H4 (cell line): ENCODE measurements around the gene CD74. TPM values are rescaled to one million over a fixed set of nuclear protein-coding genes. Genes with fewer than 3 reads are reported as not detected.
A peak's percentile ranks its signal among the peaks of the same experiment; 100 is the strongest.
"Not testable (repeated sequence)": the region's sequence is repeated elsewhere in the genome, so short reads cannot be mapped to it uniquely, and the experiment has no call there.

ENCODE experiments used
- DNase-seq: peaks from one replicate; pipeline ENCODE4 v3.0.0-alpha.2; 2015; ENCODE audit warnings: low spot score
- total RNA-seq: library from RNA; depleted of rRNA; stranded (reverse); fragments of >200 nt; shearing (Covaris generic); gene quantifications from 2 replicates; pipeline ENCODE4 v1.2.3, GENCODE V29; 2014; rRNA removed

CD74 gene
- 1.6 and 11.7 TPM in 2 replicates for total RNA-seq

DNA sequence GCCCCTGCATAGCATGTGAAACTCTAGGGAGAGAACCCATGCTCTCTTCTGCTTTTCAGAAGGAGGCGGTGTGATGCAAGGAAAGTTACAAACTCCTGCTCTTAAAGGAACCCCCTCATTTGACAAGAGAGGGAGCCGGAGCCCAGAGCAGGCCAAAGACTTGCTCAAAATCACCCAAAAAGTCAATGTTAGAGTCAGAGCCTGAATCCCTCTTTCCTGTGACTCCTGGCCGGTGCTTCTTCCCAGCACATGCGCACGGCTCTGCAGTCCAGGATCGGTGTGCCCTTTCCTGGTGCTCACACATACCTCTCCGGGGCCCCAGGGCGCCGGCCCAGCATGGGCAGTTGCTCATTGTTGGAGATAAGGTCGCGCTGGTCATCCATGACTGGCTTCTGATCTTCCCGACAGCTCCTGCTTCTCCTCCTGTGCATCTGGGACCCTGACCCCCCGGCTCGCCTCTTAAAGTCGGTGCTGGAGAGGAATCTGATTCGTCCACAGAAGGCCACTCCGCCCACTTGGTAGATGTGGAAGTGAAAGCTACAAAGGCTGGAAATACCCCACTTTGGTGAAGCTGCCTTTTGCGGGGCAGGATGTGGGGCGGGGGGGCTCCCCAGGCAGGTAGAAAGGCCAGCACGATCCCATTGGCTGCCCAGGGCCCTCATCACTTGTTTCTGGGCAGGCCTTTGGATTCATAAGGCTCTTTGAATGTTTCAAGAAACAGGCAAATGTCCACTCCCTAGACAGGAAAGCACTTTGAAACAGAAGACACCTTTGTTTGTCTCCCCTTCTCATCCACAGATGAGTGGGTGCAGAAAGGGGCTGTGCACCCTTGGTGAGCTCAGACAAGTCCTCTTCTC, at the start of gene CD74:
CD74 (minus strand) TSS at position 592 of the 857 bp plus-strand sequence; CDS start at position 431, 161 bp downstream.
- DNase-seq, result no peak

DNA sequence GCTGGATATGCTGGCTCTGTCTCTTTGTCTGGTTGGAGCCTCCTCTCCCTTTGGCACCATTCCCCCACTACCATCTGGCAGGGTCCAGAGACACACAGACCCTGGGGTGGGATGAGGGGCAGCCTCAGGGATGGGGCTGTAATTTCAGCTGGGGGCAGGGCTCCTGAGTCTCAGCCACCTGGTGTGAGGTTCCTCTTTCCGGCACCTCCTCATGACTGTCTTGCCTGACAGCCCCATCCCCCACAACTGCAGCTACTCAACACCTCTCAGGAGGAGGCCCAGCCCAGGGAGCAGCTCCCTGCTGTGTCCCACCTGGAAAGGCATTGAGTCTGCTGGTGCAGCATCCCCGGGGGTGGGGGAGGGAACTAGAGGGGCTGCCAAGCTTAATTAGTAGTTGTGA, 48.5 kb upstream of the CD74 start:
- DNase-seq, result no peak

DNA sequence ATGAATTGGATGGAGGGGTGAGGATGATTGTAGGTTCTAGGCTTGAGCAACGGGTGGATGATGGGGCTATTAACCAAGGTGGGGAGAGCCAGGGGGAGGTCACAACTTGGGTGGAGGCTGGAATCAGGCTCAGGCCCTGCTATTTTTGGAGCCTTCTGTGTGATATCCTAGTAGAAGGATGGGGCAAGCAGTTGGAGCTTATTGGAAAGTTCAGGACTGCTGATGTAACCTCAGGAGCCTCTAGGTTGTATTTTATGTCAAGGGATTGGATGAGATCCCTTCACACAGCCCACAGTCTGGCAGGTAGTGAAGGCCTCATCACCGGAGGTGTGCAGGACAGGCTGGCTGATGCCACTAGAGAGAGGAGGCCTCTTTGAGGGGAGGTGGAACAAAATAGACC, 48.1 kb upstream of the CD74 start:
- DNase-seq, result no peak

DNA sequence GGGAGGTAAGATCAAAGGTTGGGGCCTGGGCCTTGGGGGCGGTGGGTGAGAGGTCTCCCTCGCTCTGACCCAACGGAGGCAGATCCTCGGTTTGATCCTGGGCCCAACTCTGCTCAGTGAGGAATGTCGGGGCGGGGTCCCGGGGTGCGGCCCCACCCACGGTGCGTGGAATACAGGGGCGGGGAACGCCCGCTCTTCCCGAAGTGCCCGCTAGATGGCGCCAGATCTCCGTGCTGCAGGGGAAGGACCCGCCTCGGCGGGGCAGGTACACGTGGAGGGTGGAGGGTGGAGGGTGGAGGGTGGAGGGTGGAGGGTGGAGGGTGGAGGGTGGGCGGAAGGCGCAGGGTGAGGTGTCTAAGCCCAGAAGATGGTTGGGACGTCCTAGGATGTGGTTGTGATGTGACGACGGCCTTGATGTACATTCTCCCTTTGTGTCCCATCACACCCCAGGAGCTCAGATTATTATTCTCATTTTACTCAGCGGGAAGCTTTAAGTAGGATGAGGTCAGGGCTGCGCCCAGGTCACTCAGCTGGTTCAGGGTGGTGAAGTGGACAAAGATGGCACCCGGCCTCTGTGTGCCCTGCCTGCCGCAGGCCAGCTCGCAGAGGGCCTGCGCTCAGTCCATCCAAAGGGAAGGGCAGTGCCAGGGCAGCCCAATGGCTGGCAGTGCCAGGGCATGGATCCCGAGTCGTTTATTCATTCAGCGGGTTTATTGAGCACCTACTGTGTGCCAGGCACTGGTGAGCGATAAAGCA, 46.3 kb upstream of the CD74 start:
- peak; percentile 28 for DNase-seq

DNA sequence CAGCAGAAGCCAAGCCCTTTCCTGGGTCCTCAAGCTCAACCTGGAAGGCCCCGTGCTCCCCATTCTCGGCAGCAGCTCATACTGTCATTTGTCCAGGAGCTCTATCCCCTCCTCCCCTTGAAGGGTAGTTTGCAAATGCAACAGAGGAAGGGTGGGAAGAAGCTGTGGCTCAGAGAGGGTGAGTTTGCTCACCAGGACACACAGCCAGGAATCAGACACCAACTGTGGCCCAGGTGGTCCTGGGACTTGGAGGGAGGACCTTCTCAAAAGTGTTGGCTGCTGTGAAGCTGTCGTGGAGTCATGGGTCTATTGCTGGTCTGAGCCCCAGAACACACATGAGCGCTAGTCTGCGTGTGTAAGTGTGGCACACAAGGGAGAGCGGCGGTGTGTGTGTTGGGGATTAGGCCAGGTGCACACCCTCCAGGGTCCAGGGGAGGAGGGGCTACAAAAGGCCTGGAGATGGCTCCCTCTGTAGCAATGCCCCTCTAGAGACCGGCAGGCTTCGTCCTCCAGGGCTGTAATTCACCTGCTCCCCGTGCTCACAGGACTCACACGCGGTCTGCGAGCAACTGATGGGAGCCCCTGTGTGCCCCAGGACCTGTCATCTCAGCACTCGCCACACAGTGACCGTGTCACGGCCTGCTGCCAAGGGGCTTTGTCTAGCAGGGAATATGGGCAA, 45.0 kb upstream of the CD74 start:
- DNase-seq, result no peak

DNA sequence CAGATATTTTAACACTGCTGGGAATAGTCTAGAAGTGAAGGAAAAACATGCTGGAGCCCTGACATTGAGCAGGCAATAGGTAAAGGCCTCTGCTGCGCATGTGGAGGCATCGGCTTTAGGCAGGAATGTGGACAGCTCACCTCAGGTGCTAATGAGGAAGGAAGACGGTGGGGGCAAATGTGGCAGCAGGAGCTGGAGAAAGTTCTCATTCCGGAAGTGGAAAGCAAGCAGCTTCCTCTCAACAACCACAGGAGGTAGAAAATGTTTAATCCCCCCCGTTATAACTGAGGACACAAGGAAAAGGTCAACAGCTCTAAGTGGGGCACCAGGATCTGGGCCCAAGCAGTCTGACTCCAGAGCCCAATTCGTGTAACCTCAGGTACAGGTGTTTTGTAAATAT, 44.4 kb upstream of the CD74 start:
- no peak for DNase-seq

DNA sequence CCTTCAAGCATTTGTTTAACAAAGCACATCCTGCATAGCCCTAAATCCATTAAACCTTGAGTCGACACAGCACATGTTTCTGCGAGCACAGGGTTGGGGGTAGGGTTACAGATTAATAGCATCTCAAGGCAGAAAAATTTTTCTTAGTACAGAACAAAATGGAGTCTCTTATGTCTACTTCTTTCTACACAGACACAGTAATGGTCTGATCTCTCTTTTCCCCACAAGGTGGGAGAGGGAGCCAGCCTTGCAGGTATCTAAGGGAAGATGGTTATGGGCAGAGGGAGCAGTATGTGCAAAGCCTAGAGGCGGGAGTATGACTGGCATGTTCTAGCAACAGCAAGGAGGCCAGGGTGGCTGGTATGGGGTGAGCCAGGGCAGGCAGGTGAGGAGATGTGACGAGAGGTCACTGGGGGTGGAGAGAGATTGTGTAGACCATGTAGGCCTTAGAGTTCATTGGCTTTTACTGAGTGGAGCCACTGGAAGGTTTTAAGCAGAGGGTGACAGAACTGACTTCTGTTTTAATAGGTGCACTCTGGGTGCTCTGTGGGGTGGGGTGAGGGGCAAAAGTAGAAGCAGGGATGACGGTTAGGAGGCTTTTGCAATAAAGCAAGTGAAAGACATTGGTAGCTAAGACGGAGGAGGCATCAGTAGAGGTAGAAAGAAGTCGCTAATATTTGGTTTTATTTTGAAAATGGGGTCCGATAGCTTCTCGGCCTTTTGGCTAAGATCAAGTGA, 42.0 kb upstream of the CD74 start:
- no peak for DNase-seq

DNA sequence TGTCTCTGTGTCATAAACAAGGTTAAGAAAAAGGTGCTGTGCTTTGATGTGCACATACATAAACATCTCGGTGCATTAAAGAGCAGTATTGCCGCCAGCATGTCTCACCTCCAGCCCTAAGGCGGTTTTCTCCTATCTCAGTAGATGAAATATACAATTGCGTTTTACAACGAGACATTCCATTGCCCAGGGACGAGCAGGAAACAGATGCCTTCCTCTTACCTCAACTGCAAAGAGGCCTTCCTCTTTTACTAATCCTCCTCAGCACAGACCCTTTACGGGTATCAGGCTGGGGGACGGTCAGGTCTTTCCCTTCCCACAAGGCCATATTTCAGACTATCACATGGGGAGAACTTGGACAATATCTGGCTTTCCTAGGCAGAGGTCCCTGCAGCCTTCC, 41.3 kb upstream of the CD74 start:
- not testable (repeated sequence) for DNase-seq

DNA sequence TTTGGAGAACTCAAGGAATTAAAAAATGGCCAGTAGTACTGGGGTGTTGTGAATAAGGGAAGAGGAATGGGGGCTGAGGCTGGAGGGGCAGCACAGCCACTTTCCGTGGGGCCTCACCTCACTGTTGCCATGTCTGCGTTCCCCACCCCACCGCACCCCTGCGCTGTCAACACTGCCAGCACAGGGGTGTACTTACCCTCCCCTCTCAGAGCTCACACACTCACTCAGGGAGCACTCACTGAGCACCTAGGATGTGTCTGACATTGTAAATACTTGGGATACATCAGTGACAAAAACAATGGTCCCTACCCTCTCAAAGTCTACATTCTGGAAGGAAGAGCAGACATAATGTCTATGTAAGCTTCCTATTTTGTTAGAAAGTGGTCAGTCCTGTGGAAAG, 40.2 kb upstream of the CD74 start:
- no peak for DNase-seq

DNA sequence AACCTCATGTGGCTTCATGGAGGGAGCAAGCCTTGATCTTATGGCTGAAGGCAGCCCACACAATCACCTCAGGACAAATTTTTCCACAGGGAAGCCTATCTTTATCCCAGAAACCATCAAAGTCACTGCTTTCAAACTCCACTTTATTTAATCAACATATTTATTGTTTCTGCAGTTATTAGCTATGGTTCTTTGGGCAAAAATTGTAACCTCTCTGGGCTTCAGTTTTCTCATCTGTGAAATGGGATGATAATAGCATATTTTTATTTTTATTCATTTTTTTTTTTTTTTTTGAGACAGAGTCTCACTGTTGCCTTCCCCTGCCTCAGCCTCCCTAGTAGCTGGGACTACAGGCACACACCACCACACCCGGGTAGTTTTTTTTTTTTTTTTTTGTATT, 38.9 kb upstream of the CD74 start:
- DNase-seq, result no peak

DNA sequence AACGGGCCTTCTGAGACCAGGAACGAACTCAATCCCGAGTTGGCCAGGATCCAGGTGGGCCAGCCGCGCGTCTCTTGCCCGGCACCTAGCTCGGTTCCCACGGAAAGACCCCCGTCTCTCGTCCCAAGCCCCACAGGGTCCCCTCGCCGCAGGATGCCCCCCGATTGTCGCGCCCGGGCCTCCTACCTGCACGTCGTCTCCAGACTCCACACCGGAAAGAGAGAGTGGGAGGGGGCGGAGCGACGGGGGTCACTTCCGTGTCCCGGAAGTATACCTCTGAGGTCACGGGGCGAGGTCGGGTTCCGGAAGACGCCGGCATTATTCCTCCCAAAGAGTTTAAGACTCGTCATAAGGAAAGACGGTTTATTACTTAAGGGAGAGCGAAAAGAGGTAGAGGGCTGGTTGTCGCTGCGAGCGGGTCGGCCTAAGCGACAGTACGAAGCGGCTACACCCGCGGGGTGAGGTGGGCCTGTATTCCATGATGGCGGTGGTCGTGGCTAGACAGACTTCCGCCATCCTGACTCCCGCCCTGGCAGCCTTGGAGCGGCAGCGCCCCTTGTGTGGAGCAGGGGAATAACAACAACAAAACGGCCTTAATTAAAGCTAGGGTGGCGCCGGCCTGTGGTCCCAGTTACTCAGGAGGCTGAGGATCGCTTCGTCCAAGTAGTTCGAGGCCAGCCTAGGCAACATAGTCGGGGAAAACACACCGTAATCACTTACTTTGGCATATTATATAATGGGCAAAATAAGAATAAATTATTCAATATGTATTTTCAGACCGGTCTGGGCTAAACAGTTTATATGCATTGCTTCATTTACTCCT, 37.0 kb upstream of the CD74 start, which contains the start of gene RPS14:
RPS14 (minus strand) TSS at position 223 of the 823 bp plus-strand sequence. CDS start 2,006 bp downstream, outside the sequence.
- peak; percentile 90 for DNase-seq

DNA sequence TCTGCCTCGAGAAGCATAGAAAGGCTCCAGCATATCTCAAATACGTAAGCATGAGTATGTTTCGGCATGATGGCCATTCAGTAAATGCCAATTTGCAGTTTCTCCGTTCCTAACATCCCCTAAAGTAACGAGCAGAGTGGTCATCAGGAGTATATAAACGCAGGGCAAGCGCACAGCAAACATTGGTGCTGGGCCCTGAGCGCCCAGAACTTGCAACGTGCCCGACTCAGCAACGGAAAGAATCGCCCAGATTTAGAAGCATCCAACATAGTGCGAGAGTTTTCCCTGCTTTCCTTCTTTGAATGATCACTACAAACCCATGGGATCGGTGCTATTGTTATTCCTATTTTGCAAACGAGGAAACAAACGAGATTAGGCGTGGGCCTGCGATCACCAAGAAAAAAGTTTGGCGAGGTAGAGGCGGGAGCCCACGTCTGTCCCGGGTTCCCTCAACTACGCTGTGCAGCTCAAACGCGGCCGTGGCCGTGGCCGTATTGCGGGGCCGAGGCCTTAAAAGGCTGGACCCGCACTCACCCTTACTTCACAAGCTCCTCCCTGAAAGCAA, 36.3 kb upstream of the CD74 start:
- DNase-seq, result no peak

DNA sequence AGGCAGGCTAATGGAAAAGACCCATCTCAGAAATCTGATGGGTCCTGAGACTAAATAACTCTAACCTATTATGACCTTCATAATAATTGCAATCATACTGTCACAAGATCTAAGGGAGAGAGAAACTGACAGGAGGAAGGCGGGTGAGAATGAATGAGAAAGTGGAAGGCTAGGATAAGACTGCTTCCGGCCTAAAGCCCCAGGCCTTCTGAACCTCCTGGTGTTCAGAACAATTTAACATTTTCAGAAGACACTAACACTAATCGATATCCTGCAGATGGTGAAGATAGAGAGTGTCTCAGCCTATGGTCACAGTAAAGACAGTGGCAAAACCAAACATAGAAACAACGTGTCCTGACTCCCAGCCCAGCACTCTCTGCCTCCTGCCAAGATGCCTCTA, 35.6 kb upstream of the CD74 start:
- DNase-seq, result no peak

DNA sequence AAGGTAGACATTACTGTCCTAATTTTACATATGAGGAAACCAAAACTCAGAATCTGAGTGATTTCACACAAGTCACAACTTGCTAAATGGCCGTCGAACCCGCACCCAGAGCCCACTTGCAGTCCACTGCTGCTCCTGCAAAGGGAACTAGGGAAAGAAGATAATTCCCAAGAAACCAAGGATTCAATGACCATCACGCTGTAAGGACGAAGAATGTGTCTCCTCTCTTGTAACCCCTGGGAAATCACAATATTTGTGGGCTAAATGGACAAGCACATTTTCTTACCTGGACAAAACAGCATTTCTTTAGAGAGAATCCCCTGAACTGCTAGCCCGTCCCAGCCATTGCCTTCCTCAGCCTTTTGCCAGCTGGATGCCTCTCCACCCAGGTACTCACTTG, 34.5 kb upstream of the CD74 start:
- DNase-seq, result no peak

DNA sequence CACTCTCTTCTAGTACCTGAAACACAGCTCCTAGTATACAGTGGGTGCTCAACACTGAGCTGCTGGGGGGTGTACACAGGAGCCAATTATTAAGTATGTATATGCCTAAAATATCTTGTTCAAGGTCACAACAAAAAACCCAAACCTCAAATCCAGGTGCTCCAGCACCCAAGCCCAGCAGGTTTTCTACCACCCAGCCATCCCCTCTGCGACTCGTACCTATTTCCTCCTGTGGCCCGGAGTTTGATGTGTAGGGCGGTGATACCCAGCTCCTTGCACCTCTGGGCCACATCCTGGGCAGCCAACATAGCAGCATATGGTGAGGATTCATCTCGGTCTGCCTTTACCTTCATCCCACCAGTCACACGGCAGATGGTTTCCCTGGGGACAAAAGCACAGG, 33.9 kb upstream of the CD74 start:
- DNase-seq, result no peak

DNA sequence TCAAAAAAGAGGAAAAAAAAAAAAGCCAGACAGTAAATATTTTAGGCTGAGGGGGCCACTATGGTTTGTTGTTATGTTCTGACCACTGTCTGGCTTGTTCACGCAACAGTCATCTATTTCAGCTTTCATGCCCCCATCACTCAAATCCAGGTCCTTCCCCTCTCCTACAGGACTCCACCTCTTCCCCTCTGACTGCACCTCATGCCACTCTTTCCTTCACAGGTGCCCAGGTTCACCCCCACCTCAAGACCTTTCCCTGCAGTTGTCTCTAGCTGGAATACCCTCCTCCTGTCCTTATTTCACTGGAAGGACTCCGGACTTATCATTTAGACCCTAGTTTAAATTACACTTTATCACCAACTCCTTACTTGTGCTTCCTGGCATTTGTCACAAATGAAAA, 33.4 kb upstream of the CD74 start:
- no peak for DNase-seq

DNA sequence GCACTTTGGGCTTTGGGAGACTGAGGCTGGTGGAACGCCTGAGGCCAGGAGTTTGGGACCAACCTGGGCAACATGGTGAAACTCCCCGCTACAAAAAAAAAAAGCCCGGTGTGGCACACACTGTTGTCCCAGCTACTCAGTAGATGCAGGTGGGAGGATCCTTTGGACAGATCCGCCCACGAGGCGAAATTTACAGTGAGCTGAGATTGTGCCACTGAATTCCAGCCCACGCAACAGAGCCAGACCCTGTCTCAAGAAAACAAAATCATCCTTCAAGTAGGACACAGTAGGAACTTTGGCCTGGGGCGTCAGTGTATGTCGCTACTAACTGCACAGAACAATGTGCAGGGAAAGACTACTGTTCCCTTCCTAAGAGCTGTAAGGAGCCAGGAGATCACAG, 32.1 kb upstream of the CD74 start:
- no peak for DNase-seq

DNA sequence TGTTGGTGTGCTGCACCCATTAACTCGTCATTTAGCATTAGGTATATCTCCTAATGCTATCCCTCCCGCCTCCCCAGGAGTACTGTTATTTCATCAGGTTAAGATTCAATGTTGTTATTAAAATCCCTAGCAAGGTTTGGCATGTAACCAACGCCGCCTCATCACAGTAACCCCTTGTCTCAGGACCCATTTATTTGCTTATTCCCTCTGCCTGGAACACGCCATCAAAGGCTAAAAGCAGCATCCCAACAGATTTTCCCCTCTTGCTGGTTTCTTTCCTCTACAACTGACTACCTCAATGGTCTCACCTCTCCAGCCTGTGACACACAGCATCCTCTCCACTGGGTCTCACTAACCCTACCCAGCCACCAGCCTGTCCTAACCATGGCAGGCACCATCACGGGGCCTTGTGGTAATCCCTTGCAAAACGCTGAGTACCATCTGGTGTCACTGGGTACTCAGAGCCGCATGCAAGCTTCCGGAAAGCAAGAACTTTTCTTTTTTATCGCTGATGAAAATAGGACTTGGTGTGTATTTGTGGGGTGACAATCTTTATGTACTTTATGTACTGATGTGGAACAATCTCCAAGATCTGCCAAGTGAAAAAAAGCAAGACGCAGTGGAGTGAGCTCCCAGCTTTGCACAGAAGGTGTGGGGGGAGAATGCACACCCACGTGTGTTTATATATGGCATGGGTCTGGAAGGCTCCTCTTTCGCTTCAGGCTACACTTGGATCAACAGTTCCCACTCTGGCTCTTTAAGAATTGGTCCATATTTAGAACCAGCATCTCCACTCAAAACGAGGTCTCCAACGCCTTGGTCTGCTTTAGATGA, 30.7 kb upstream of the CD74 start:
- DNase-seq, result no peak

DNA sequence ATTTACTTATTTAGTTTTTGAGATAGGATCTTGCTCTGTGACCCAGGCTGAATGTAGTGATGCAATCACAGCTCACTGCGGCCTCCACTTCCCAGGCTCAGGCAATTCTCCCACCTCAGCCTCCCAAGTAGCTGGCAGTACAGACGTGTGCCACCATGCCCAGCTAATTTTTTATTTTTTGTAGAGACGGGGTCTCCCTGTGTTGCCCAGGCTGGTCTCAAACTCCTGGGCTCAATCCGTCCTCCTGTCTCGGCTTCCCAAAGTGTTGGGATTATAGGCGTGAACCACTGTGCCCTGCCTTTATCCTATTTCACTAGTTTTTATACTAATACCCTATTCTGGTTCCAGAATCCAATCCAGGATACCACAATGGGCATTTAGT, 30.0 kb upstream of the CD74 start:
- DNase-seq, result no peak
